ENCODE measurements around the gene SLC25A30.
"Not testable (repeated sequence)": the region's sequence is repeated elsewhere in the genome, so short reads cannot be mapped to it uniquely, and the experiment has no call there.

SLC25A30 gene

GRCh38 chr13:45362939-45363338 lies 55.2 kb downstream of the SLC25A30 start:
- no peak for DNase-seq

GRCh38 chr13:45361596-45362206 lies 56.5 kb downstream of the SLC25A30 start:
- no peak for DNase-seq

GRCh38 chr13:45356966-45357672 lies 61.1 kb downstream of the SLC25A30 start:
- no peak for DNase-seq

- DNase-seq = no peak
These were observed 64.3 kb downstream of the SLC25A30 start for GRCh38 chr13:45353895-45354294.

- no peak for DNase-seq
These were observed 66.1 kb downstream of the SLC25A30 start for GRCh38 chr13:45352031-45352430.

GRCh38 chr13:45350152-45350551 lies 68.0 kb downstream of the SLC25A30 start:
- DNase-seq = no peak

- no peak for DNase-seq
These were observed 68.7 kb downstream of the SLC25A30 start for GRCh38 chr13:45349438-45349837.

GRCh38 chr13:45344064-45344463 lies 74.1 kb downstream of the SLC25A30 start:
- not testable (repeated sequence) for DNase-seq

Data from CD4-positive, alpha-beta T cell treated with Interleukin-6 for 4 hours (primary cell).